HUES64 (cell line): Measurements from ENCODE around the gene C5orf24.
"Not testable (repeated sequence)": the region's sequence is repeated elsewhere in the genome, so short reads cannot be mapped to it uniquely, and the experiment has no call there.

ENCODE experiments used
- H3K27ac ChIP-seq: 2 replicates; pipeline ENCODE4 v1.7.0; 2013; ENCODE audit warnings: low read depth, low read length, inconsistent platforms
- H3K27me3 ChIP-seq: 2 replicates; pipeline ENCODE4 v1.6.1; 2013; ENCODE audit warnings: mild to moderate bottlenecking, low read length; ENCODE audit not compliant: insufficient read depth
- H3K36me3 ChIP-seq: 2 replicates; pipeline ENCODE4 v1.6.1; 2013; ENCODE audit warnings: mild to moderate bottlenecking, low read length; ENCODE audit not compliant: insufficient read depth
- H3K4me1 ChIP-seq: 2 replicates; pipeline ENCODE4 v1.6.1; 2013; ENCODE audit warnings: mild to moderate bottlenecking, low read length, moderate library complexity; ENCODE audit not compliant: insufficient read depth
- H3K4me3 ChIP-seq: 2 replicates; pipeline ENCODE4 v1.5.1; 2013; ENCODE audit warnings: mild to moderate bottlenecking, low read length, moderate library complexity
- H3K9ac ChIP-seq: 2 replicates; pipeline ENCODE4 v1.6.1; 2013; ENCODE audit warnings: mild to moderate bottlenecking, low read depth, low read length
- H3K9me3 ChIP-seq: 2 replicates; pipeline ENCODE4 v1.6.1; 2013; ENCODE audit warnings: low read depth, low read length; ENCODE audit not compliant: insufficient read depth
- WGBS: fragments of 150-250, 120-280 bp; methylation state at CpG from one replicate; pipeline ENCODE4 v1.1.7; 2013; ENCODE audit warnings: missing lambda C conversion rate; 5-methylcytosine and 5-hydroxymethylcytosine counted together

C5orf24 gene

GRCh38 chr5:134857401-134857800, 11.6 kb downstream of the C5orf24 start:
- WGBS = 93% methylated on average over 3 of the region's 3 CpGs
- H3K27me3 ChIP-seq = no peaks in the 10 kb centered on the region
- no peaks in the 10 kb centered on the region for H3K9me3 ChIP-seq
- peaks cover 62% of the 10 kb centered on the region for H3K36me3 ChIP-seq
- H3K9ac ChIP-seq = no peak overlapping the region
- no peak overlapping the region for H3K27ac ChIP-seq
- H3K4me1 ChIP-seq = no peaks in the 10 kb centered on the region
- H3K4me3 ChIP-seq = no peak overlapping the region

GRCh38 chr5:134864707-134865106, 18.9 kb downstream of the C5orf24 start:
- no peaks in the 10 kb centered on the region for H3K9me3 ChIP-seq
- no peaks in the 10 kb centered on the region for H3K27me3 ChIP-seq
- no peak overlapping the region for H3K27ac ChIP-seq
- H3K4me1 ChIP-seq = no peaks in the 10 kb centered on the region
- no peak overlapping the region for H3K9ac ChIP-seq
- H3K36me3 ChIP-seq = peaks cover under 1% of the 10 kb centered on the region
- WGBS = 85% methylated on average over 2 of the region's 2 CpGs
- no peak overlapping the region for H3K4me3 ChIP-seq

- peak overlapping the region; percentile 91; the same call in 1 of the 2 replicates for H3K9ac ChIP-seq
- H3K27me3 ChIP-seq = no peaks in the 10 kb centered on the region
- no peaks in the 10 kb centered on the region for H3K36me3 ChIP-seq
- no peaks in the 10 kb centered on the region for H3K9me3 ChIP-seq
- H3K27ac ChIP-seq = peak overlapping the region; percentile 85
- H3K4me1 ChIP-seq = peaks cover 15% of the 10 kb centered on the region
- H3K4me3 ChIP-seq = peak overlapping the region; percentile 88
- 87% methylated on average over 5 of the region's 6 CpGs for WGBS
These were observed 27.7 kb downstream of the C5orf24 start for GRCh38 chr5:134873494-134873893.

GRCh38 chr5:134873987-134874830, 28.4 kb downstream of the C5orf24 start, which contains the start of gene TXNDC15:
Gene TXNDC15 (plus strand): TSS chr5:134874371. CDS start chr5:134874428, 57 bp downstream.
- Histone ChIP-seq H3K9ac (peak within 1 kb of the TSS; percentile 91), H3K4me3 (peak within 1 kb of the TSS; percentile 88), H3K27ac (peak within 1 kb of the TSS; percentile 85), H3K9me3 (no peaks in the 10 kb centered on the region), H3K4me1 (peaks cover 15% of the 10 kb centered on the region), H3K36me3 (no peaks in the 10 kb centered on the region), H3K27me3 (no peaks in the 10 kb centered on the region)
- 4% methylated on average over 77 of the region's 79 CpGs for WGBS

GRCh38 chr5:134874831-134875655, 29.3 kb downstream of the C5orf24 start:
- Histone ChIP-seq H3K27me3 (no peaks in the 10 kb centered on the region), H3K36me3 (no peaks in the 10 kb centered on the region), H3K4me3 (peak overlapping the region; percentile 88), H3K4me1 (peaks cover 15% of the 10 kb centered on the region), H3K27ac (no peak overlapping the region), H3K9me3 (no peaks in the 10 kb centered on the region), H3K9ac (peak overlapping the region; percentile 91)
- 24% methylated on average over 20 of the region's 20 CpGs for WGBS

GRCh38 chr5:134877159-134877558, 31.4 kb downstream of the C5orf24 start:
- Histone ChIP-seq H3K9ac (no peak overlapping the region), H3K27me3 (no peaks in the 10 kb centered on the region), H3K36me3 (no peaks in the 10 kb centered on the region), H3K4me3 (no peak overlapping the region), H3K27ac (no peak overlapping the region), H3K9me3 (no peaks in the 10 kb centered on the region), H3K4me1 (peaks cover 15% of the 10 kb centered on the region)

GRCh38 chr5:134878403-134878802, 32.6 kb downstream of the C5orf24 start:
- Histone ChIP-seq H3K4me3 (no peak overlapping the region), H3K27ac (no peak overlapping the region), H3K9me3 (no peaks in the 10 kb centered on the region), H3K27me3 (no peaks in the 10 kb centered on the region), H3K9ac (no peak overlapping the region), H3K4me1 (peaks cover 12% of the 10 kb centered on the region), H3K36me3 (no peaks in the 10 kb centered on the region)
- 95% methylated on average over 3 of the region's 3 CpGs for WGBS

GRCh38 chr5:134879456-134879855, 33.7 kb downstream of the C5orf24 start:
- Histone ChIP-seq H3K36me3 (no peaks in the 10 kb centered on the region), H3K27ac (no peak overlapping the region), H3K9ac (no peak overlapping the region), H3K27me3 (no peaks in the 10 kb centered on the region), H3K9me3 (no peaks in the 10 kb centered on the region), H3K4me3 (no peak overlapping the region), H3K4me1 (peaks cover 6% of the 10 kb centered on the region; the same call in 1 of the 2 replicates)
- 93% methylated on average over 3 of the region's 3 CpGs for WGBS

GRCh38 chr5:134880937-134881336, 35.2 kb downstream of the C5orf24 start:
- not testable (repeated sequence) for H3K9ac ChIP-seq, H3K27me3 ChIP-seq, H3K4me1 ChIP-seq, H3K9me3 ChIP-seq, H3K27ac ChIP-seq, H3K4me3 ChIP-seq, H3K36me3 ChIP-seq
- WGBS = 91% methylated on average over 1 of the region's 3 CpGs

GRCh38 chr5:134881711-134882110, 35.9 kb downstream of the C5orf24 start:
- H3K36me3 ChIP-seq, H3K27me3 ChIP-seq, H3K27ac ChIP-seq, H3K4me3 ChIP-seq, H3K4me1 ChIP-seq, H3K9me3 ChIP-seq, H3K9ac ChIP-seq: not testable (repeated sequence)
- WGBS = 94% methylated on average over 28 of the region's 30 CpGs

- Histone ChIP-seq H3K4me3 (no peak overlapping the region), H3K36me3 (no peaks in the 10 kb centered on the region), H3K9ac (no peak overlapping the region), H3K27ac (no peak overlapping the region), H3K9me3 (no peaks in the 10 kb centered on the region), H3K4me1 (no peaks in the 10 kb centered on the region), H3K27me3 (no peaks in the 10 kb centered on the region)
- WGBS = 89% methylated on average over 14 of the region's 14 CpGs
These were observed 41.9 kb downstream of the C5orf24 start for GRCh38 chr5:134887593-134888159.
